ENCODE results near the gene TSR1. TPM values are rescaled to one million over a fixed set of nuclear protein-coding genes. Genes with fewer than 3 reads are reported as not detected.

The TSR1 gene
- total and polyA plus RNA-seq, 2 experiments from 2014 or later, result 21.2 to 22.0 TPM

GRCh38 chr17:2383628-2384167, 47.4 kb upstream of the TSR1 start:
- no peak for DNase-seq (ENCODE audit: low spot score)
- no peaks in the 10 kb centered on the region for H4K20me1 ChIP-seq (ENCODE audit: insufficient read depth, poor library complexity, severe bottlenecking)
- H3K27ac ChIP-seq, result peak overlapping the region; percentile 47
- no peak overlapping the region for H2AFZ ChIP-seq
- H3K4me3 ChIP-seq, result no peak overlapping the region
- peaks cover 25% of the 10 kb centered on the region for H3K4me1 ChIP-seq (ENCODE audit: insufficient read depth)
- H3K9me2 ChIP-seq (replicated peaks; ENCODE audit: insufficient read depth), result no peaks in the 10 kb centered on the region
- 42% methylated on average over 11 of the region's 11 CpGs for WGBS (ENCODE audit: low lambda C conversion rate, missing lambda C conversion rate)
- H3K27me3 ChIP-seq, result no peaks in the 10 kb centered on the region
- H3K79me2 ChIP-seq, result peaks cover 1% of the 10 kb centered on the region
- no peaks in the 10 kb centered on the region for H3K36me3 ChIP-seq (replicated peaks; ENCODE audit: insufficient read depth, low read depth)
- no peak for TF ChIP-seq EZH2 (IDR thresholded peaks at IDR 0.05; ENCODE audit: borderline replicate concordance)
- TF ChIP-seq CTCF (IDR thresholded peaks at IDR 0.05; ENCODE audit: poor library complexity), result no peak
- TF ChIP-seq EZH2phosphoT487 (IDR thresholded peaks at IDR 0.05; ENCODE audit: low read depth, severe bottlenecking, unreplicated experiment), result no peak
- H3K4me2 ChIP-seq, result no peak overlapping the region
- H3K9me3 ChIP-seq (ENCODE audit: low read depth), result no peaks in the 10 kb centered on the region

- DNase-seq (ENCODE audit: low spot score), result no peak
- no peaks in the 10 kb centered on the region for H3K27me3 ChIP-seq
- H3K4me3 ChIP-seq, result no peak overlapping the region
- no peaks in the 10 kb centered on the region for H3K9me2 ChIP-seq (replicated peaks; ENCODE audit: insufficient read depth)
- H4K20me1 ChIP-seq (ENCODE audit: insufficient read depth, poor library complexity, severe bottlenecking), result no peaks in the 10 kb centered on the region
- no peaks in the 10 kb centered on the region for H3K79me2 ChIP-seq
- no peaks in the 10 kb centered on the region for H3K9me3 ChIP-seq (ENCODE audit: low read depth)
- no peaks in the 10 kb centered on the region for H3K36me3 ChIP-seq (replicated peaks; ENCODE audit: insufficient read depth, low read depth)
- no peak for TF ChIP-seq CTCF (IDR thresholded peaks at IDR 0.05; ENCODE audit: poor library complexity)
- no peak for TF ChIP-seq EZH2 (IDR thresholded peaks at IDR 0.05; ENCODE audit: borderline replicate concordance)
- no peak for TF ChIP-seq EZH2phosphoT487 (IDR thresholded peaks at IDR 0.05; ENCODE audit: low read depth, severe bottlenecking, unreplicated experiment)
- H3K4me1 ChIP-seq (ENCODE audit: insufficient read depth), result peaks cover 25% of the 10 kb centered on the region
- WGBS (ENCODE audit: low lambda C conversion rate, missing lambda C conversion rate), result 92% methylated on average over 15 of the region's 15 CpGs
- no peak overlapping the region for H2AFZ ChIP-seq
- no peak overlapping the region for H3K4me2 ChIP-seq
- H3K27ac ChIP-seq, result no peak overlapping the region
These were observed 44.8 kb upstream of the TSR1 start for GRCh38 chr17:2380950-2381649.

DNA sequence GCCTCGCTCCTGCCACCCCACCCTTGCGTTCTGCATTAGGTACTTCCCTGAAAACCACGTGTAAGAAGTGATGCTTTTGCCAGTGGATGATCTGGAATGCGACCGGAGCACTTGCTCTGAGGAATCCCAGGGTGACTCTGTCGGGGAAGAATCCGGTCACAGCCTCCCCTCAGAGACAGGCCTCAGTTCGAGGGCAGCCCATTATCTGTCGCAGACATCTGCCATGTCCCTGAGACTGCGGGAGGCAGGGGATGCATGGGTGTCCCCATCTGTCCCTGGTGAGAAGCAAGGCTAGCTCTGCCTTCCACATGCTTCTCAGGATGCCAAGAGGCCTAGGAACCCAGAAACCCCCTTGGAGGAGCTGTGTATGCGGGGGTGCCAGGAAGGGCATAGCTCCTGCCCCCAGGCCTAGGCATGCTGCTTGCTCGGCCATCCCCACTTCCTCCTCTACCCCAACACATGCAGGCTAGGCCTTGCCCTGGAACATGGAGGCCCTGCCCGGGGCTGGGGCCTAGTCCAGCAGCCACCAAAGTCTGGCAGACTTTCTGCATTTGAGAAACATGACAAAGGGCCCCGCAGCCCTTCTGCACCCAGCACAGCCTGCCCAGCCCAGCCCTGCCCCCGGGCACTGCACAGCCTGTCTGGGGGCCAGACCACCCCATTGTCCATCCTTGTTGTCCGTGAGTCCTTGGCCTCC, 44.1 kb upstream of the TSR1 start:
- no peak overlapping the region for H3K27ac ChIP-seq
- H4K20me1 ChIP-seq (ENCODE audit: insufficient read depth, poor library complexity, severe bottlenecking), result no peaks in the 10 kb centered on the region
- 82% methylated on average over 15 of the region's 16 CpGs for WGBS (ENCODE audit: low lambda C conversion rate, missing lambda C conversion rate)
- no peak for TF ChIP-seq EZH2phosphoT487 (IDR thresholded peaks at IDR 0.05; ENCODE audit: low read depth, severe bottlenecking, unreplicated experiment)
- TF ChIP-seq EZH2 (IDR thresholded peaks at IDR 0.05; ENCODE audit: borderline replicate concordance), result no peak
- no peak for TF ChIP-seq CTCF (IDR thresholded peaks at IDR 0.05; ENCODE audit: poor library complexity)
- H3K4me3 ChIP-seq, result no peak overlapping the region
- no peaks in the 10 kb centered on the region for H3K9me2 ChIP-seq (replicated peaks; ENCODE audit: insufficient read depth)
- no peaks in the 10 kb centered on the region for H3K27me3 ChIP-seq
- no peak overlapping the region for H3K4me2 ChIP-seq
- H3K79me2 ChIP-seq, result no peaks in the 10 kb centered on the region
- H3K36me3 ChIP-seq (replicated peaks; ENCODE audit: insufficient read depth, low read depth), result no peaks in the 10 kb centered on the region
- H2AFZ ChIP-seq, result no peak overlapping the region
- no peak for DNase-seq (ENCODE audit: low spot score)
- peaks cover 25% of the 10 kb centered on the region for H3K4me1 ChIP-seq (ENCODE audit: insufficient read depth)
- H3K9me3 ChIP-seq (ENCODE audit: low read depth), result no peaks in the 10 kb centered on the region

Data from hepatocyte (in vitro differentiated cells).